ENCODE measurements around the gene SOX13.
A peak's percentile ranks its signal among the peaks of the same experiment; 100 is the strongest.
"Not testable (repeated sequence)": the region's sequence is repeated elsewhere in the genome, so short reads cannot be mapped to it uniquely, and the experiment has no call there.

The SOX13 gene

DNA sequence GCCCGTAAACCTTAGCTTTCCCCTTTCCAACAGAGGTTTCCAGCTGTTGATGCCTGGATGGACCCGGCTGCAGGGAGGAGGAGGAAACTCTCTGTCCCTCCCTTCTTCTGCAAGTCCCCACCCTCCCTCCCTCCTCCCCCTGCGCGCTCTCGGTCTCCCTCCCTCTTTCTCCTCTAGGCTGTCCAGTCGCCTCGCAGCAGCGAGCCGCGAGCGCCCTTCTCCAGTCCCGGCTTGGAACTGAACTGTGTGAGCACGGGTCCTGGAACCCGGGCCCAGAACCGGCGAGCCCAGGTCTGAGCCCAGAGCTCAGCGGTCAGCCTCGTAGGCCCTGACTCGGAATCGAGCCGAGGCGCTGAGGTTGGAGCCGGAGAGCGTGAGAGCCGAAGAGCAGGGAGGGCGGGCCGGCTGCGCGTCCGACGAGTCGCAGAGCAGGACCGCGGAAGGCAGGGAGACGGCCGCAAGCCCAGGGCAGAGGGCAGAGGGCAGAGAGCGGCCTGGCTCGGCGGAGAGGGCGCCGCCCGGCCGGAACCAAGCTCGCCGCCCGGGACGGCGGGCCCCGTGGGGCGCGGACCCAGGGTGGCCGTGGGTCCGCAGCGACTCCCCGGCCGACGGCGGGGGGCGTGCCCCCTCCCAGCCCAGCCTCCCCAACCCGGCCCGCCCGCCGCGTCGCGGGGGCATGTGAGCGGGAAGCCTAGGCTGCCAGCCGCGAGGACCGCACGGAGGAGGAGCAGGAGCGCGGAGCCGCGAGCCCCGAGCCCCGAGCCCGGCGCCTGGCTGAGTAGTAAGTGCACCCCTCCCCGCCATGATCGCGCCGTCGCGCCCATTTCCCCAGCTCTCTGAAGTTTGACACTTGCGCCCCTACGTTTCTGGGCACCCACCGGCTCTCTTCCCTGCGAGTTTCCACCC is at the start of gene SOX13:
TSS of gene SOX13 (plus strand) at position 185 of the 906 bp plus-strand sequence. CDS start 39,801 bp downstream, outside the sequence.
- peak; percentile 47 for DNase-seq

GRCh38 chr1:204025917-204026707 is 46.8 kb upstream of the SOX13 start:
- no peak for DNase-seq

- no peak for DNase-seq
Measured at GRCh38 chr1:204027446-204027845, 45.5 kb upstream of the SOX13 start.

GRCh38 chr1:204029016-204029415 is 43.9 kb upstream of the SOX13 start:
- no peak for DNase-seq

DNA sequence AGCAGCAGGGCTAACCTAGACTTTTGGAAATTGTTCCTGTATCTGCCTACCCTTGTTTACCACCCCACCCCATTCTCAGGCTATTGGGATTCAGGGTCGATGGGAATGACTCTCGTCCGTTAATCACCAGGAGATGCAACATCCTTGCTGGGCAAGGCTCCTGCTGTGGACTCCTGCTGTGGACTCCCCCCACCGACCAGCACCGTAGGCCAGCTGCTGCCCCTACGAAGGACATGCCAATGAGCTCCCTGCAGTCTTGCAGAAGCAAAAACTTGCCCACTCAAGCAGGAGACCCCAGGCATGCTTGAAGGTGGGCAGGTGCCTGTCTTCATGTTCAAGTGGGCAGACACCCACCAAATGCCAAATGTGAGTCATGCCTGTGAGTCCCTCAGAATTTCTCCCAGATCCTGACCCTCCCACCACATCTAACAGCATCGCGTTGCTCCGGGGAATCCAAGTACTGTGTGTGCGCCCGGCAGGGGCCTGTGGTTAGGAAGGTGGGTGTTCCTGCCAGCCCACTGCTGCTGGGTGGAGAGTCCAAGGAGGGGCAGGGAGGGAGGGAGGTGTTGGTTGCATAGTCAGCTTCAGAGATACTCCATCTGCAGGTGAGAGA is 41.7 kb upstream of the SOX13 start:
- no peak for DNase-seq

DNA sequence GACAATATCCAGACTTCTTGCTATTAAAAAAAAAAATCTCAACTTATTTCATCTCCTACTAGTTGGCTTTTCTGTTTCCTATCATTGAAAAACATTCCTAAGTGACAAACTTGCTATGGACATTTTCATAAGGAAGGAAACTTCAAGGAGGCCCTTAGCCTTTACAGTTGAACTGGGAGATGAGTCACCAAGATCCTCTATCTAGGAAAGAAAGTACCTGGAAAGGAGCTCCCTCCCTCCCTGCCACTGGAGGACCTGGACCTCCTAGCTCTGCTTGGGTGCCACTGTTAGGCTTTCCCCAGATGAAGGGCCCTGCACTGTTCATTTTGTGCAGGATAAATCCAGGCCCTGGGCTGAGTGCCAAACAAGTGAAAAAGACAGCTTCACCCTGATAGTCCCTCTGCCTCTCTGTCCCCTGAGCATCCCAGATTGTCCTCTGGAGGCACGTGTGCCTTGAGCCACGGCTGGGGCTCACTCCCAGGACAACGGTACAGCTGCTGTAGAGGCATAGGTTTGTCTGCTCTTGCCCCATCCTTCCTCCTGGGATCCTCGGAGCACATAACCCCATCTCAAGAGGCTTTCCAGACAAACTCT is 40.2 kb upstream of the SOX13 start:
- DNase-seq: peak; percentile 50

DNA sequence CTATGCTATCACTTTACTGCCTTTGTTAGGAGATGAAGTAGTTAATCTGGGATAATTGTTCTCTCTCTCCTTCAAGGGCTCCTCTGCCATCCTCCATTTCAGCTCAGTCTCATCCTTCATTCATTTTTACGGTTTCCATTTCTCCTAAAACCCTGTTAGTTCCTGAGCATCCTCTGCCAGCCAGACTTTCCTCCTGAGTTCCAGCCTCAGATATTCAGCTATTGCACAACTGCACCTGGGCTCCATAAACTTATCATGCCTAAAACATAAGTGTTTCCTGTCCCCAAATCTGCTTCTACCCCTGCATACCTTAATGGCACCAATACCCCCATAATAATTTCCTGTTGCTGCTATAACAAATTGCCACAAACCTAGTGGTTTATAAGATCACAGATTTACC is 39.6 kb upstream of the SOX13 start:
- DNase-seq: no peak

DNA sequence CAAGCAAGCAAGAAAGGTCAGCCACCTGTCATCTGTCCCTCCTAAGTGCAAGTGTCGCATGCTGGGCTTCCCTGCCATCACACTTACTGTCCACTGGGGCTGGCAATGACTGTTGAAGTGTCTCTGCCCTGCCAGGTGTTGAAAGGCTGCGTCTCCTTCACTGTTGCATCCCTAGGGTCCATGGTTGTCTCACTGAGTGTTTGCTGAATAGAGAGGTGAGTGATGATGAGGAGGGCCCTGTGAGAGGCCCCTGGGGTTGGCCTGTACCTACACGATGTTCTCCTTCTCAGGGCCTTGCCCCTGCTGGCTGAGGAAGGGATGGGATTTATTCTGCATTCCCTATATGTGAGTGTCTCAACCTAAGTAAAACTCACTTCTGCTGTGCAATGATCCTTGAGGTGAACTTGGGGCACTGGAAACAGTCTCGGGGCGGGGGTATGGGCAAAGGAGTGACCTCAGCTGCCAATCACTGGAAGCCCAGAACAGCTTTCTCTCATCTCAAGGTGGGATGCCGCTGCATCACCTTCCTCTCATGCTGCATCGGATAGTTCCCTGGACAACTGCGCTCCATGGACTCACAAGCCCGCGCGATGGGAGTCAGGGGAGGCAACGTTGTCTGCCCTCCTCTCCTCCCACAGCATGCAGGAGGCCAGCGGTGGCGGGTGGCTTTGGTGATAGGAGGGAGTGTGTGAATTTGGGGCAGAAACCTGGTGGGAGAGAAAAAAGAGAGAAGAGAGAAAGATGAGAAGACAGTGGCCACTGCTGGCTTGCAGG is 35.8 kb upstream of the SOX13 start:
- no peak for DNase-seq

GRCh38 chr1:204041232-204041767 is 31.6 kb upstream of the SOX13 start:
- no peak for DNase-seq

DNA sequence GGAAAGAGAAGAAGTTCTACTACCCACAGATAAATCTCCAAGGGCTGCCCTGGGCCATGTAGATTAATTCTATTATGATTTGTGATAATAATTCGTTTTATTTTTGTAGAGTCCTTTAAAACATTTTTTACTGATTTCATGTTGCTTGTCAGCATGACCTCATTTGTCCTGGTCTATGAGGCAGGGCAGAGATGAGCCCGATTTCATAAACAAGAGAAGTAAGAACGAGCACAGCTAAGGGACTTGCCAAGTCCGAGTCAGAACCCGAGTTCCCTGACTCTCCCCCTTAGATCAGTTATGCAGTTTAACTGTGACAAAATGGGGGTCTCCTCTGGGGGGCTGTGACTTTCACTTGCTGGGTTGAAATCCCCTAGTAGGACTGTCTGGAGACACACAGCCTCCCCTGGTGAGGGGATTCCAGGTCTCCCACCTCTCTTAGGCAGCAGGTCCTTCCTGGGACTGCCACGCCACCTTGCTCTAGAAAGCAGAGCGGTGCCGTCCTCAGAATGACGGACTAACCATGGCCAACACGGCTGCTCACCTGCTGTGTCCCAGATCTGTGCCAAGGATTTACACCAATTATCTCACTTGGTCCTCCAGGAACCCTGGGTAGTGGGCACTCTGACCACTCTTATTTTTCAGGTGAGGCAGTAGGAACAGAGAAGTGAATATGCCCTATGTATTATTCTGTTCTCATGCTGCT is 31.0 kb upstream of the SOX13 start:
- no peak for DNase-seq

DNA sequence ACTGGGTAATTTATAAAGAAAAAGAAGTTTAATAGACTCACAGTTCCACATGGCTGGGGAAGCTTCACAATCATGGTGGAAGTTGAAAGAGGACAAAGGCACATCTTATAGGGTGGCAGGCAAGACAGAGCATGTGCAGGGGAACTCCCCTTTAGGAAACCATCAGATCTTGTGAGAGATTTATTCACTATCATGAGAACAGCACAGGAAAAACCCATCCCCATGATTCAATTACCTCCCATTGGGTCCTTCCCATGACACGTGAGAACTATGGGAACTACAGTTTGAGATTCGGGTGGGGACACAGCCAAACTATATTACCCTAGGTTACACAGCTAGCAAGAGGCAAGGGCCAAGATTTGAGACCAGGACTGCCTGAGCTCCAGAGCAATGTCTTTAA is 30.4 kb upstream of the SOX13 start:
- no peak for DNase-seq

DNA sequence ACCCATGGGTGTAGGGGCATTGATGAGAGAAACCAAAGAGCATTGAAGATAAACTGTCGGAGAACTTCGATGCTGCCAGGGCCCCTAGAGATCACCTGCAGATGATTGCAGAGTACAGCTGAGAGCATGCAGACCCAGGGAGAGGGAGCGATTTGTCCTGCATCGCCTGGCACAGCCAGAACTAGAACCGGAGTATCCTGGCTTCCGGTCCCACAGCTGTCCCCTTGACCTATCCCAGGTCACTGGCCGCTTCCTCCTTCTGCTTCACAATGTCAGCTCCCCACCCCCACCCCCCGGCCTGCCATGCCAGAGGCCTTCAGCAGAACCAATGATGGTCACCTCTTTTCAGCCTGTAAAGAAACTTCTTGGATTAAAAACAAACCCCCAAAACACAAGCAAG is 29.2 kb upstream of the SOX13 start:
- no peak for DNase-seq

- DNase-seq: no peak
Measured at GRCh38 chr1:204044448-204044847, 28.5 kb upstream of the SOX13 start.

- DNase-seq: no peak
Measured at GRCh38 chr1:204045430-204045829, 27.5 kb upstream of the SOX13 start.

GRCh38 chr1:204046346-204046745 is 26.6 kb upstream of the SOX13 start:
- no peak for DNase-seq

DNA sequence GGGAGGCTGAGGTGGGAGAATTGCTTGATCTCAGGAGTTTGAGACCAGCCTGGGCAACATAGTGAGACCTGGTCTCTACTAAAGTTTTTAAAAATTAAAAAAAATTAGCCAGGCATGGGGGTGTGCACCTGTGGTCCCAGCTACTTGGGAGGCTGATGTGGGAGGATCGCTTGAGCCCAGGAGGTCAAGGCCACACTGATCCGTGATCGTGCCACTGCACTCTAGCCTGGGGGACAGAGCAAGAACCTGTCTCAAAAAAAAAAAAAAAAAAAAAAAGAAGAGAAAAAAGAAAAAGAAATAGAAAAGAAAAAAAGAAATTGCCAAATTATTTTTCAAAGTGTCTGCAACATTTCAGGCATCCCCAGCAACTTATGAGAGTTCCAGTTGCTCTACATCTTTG is 24.1 kb upstream of the SOX13 start:
- not testable (repeated sequence) for DNase-seq

DNA sequence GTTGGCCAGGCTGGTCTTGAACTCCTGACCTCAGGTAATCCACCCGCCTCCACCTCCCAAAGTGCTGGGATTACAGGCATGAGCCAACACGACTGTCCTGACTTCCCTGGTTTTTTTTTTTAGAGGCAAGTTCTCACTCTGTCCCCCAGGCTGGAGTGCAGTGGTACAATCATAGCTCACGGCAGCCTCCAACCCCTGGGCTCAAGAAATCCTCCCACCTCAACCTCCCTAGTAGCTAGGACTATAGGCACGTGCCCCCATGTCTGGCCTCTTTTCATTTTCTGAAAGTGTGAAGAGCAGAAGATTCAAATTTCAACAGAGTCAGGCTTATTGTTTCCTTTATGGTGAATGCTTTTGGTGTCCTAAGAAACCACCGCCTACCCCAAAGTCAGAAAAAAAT is 21.7 kb upstream of the SOX13 start:
- no peak for DNase-seq

GRCh38 chr1:204051718-204052117 is 21.2 kb upstream of the SOX13 start:
- no peak for DNase-seq

GRCh38 chr1:204053893-204054292 is 19.0 kb upstream of the SOX13 start:
- no peak for DNase-seq

DNA sequence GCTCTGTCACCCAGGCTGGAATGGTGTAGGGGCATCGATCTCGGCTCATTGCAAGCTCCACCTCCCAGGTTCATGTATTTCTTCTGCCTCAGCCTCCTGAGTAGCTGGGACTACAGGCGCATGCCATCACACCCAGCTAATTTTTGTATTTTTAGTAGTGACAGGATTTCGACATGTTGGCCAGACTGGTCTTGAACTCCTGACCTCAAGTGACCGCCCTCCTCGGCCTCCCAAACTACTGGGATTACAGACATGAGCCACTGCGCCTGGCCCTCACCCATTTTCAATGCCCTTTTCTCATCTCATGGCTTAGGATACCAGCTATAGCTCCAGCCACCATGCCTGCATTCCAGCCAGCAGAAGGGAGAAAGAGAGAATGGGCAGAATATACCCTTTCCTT is 12.9 kb upstream of the SOX13 start:
- no peak for DNase-seq

DNA sequence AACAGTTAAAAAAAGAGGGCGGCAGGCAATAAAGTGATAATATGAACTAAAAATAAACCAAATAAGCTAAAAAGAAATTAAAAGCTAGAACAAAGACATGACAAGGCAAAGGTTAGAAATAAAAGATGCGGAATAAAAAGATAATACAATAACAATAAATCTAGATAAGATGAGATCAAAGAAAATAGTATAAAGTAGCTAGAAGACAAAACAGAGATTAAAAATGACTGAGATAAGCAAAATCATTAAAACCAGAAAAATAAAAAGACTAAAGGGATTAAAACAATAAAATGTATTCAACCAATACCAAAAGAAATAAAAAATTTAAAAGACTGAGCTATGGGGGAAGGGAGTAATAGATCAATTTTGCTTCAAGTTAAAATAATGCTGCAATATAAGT is 10.8 kb upstream of the SOX13 start:
- DNase-seq: no peak

Measured in NCI-H2171 treated with DMSO at 0.1 percent for 48 hours (cell line).